ENCODE measurements around the gene SMAD3. TPM values are rescaled to one million over a fixed set of nuclear protein-coding genes. Genes with fewer than 3 reads are reported as not detected.

Gene SMAD3
- total and polyA plus RNA-seq, 10 of the 15 experiments (the other 5 are each of a cell fraction or from before 2014, with no cell fraction given): 5.6 to 43.2 (median 16.0) TPM

DNA sequence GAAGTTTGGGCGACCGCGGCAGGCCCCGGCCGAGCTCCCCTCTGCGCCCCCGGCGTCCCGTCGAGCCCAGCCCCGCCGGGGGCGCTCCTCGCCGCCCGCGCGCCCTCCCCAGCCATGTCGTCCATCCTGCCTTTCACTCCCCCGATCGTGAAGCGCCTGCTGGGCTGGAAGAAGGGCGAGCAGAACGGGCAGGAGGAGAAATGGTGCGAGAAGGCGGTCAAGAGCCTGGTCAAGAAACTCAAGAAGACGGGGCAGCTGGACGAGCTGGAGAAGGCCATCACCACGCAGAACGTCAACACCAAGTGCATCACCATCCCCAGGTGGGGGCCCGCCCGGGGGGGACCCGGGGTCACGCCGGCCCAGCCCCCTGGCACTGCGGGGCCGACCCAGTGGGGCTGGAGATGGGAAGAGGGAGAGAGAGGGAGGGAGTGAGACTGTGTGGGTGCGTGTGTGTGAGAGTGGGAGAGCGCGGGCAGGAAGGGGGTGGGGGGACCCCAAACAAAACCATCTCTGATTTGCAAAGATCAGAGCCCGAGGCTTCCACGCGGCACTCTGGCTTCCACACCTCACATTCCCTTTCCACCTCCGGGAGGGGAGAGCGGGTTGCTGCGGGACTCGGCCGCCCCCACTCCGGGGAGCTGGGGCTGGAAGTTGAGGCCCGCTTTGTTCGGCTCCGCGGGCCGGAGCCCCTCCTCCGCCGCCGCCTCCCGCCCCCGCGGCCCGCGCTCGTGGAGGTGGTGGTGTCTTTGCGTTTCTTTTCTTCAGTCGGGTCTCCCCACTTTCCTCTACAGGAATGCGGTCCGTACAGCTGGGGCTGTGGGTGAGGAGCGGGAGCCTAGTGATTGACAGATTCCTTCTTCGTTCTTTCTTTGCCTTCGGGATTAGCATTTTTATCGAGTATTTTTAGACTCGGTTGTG is 898 bp downstream of the SMAD3 start:
- intact Hi-C loops (cut with micrococcal nuclease; ENCODE audit: unreplicated experiment): loop anchor here (5.0 kb wide), 2 partner anchors 176 to 236 kb away; no protein-coding TSS in a partner anchor
- Histone ChIP-seq H4K20me1 (ENCODE audit: control insufficient read depth, insufficient read depth) (peaks cover 2% of the 10 kb centered on the region; the same call in 1 of the 2 replicates), H3K36me3 (ENCODE audit: control insufficient read depth in 2 of 2, insufficient read depth in 2 of 2, low read length in 1 of 2) (peaks cover 0 to 16% of the 10 kb centered on the region in 2 experiments; a peak in 1 of 4 replicates), H3K9ac (ENCODE audit: control insufficient read depth, insufficient read depth, low read length) (peak overlapping the region; percentile 84), H3K9me3 (replicated peaks; ENCODE audit: control insufficient read depth, insufficient read depth, low read length) (no peaks in the 10 kb centered on the region), H2AFZ (ENCODE audit: control insufficient read depth, low read depth, low read length) (no peak overlapping the region), H3K79me2 (ENCODE audit: control insufficient read depth, insufficient read depth, low read length) (peaks cover 53% of the 10 kb centered on the region), H3K4me1 (ENCODE audit: control insufficient read depth, insufficient read depth, low read length) (peaks cover 25% of the 10 kb centered on the region), H3K4me3 (peak overlapping the region; percentile 80), H3K27ac (ENCODE audit: control insufficient read depth, insufficient read depth) (peak overlapping the region; percentile 78), H3K27me3 (replicated peaks in 1 of 2; ENCODE audit: control insufficient read depth in 2 of 2, insufficient read depth in 2 of 2, low read length in 1 of 2) (no peaks in the 10 kb centered on the region), H3K4me2 (ENCODE audit: control insufficient read depth, insufficient read depth) (peak overlapping the region; percentile 89)
- ChIA-PET SMC1A (ENCODE audit: uncharacterized antibody, unreplicated experiment) (interaction anchor here (0.8 to 9.8 kb wide), 6 partner anchors 14 to 36 kb away, joined by 3 to 192 read pairs (median 6); no protein-coding TSS in a partner anchor), POLR2A (interaction anchor here (1.4 to 7.6 kb wide), 4 partner anchors 15 to 37 kb away, joined by 5 to 69 read pairs (median 6); no protein-coding TSS in a partner anchor), CTCF (interaction anchor here (0.6 to 4.7 kb wide), 6 partner anchors 11 to 238 kb away, joined by 3 to 57 read pairs (median 3); no protein-coding TSS in a partner anchor), RAD21 (ENCODE audit: unreplicated experiment) (interaction anchor here (0.8 to 8.4 kb wide), 8 partner anchors 16 to 68 kb away, joined by 3 to 215 read pairs (median 6); no protein-coding TSS in a partner anchor)
- no TSS peak for BruUV-seq (replicated peaks)
- DNase-seq (ENCODE audit: low read depth, low spot score): no peak
- ATAC-seq: 0 out of 3 replicates have a peak, but pooled peaks have one; percentile 4
- in situ Hi-C loops (cut with MboI): no loop called here
- 1% methylated on average over 47 of the region's 72 CpGs for WGBS (ENCODE audit: insufficient coverage, insufficient replicate concordance, low lambda C conversion rate, missing lambda C conversion rate)
- FAIRE-seq: no peak
- TF ChIP-seq CBFB (IDR thresholded peaks at IDR 0.05; ENCODE audit: low read depth) (no peak), RAD51 (IDR thresholded peaks at IDR 0.05) (no peak), SMAD5 (IDR thresholded peaks at IDR 0.05; ENCODE audit: low read depth) (0 out of 2 replicates have a peak, but pooled peaks have one; percentile 7), POLR2AphosphoS5 (IDR thresholded peaks at IDR 0.05; ENCODE audit: low read length) (peak; percentile 52), BHLHE40 (IDR thresholded peaks at IDR 0.05; ENCODE audit: borderline replicate concordance in 1 of 2, low read depth in 2 of 2, low read length in 1 of 2) (no peak)
- TF ChIP-seq, protein P1, sequence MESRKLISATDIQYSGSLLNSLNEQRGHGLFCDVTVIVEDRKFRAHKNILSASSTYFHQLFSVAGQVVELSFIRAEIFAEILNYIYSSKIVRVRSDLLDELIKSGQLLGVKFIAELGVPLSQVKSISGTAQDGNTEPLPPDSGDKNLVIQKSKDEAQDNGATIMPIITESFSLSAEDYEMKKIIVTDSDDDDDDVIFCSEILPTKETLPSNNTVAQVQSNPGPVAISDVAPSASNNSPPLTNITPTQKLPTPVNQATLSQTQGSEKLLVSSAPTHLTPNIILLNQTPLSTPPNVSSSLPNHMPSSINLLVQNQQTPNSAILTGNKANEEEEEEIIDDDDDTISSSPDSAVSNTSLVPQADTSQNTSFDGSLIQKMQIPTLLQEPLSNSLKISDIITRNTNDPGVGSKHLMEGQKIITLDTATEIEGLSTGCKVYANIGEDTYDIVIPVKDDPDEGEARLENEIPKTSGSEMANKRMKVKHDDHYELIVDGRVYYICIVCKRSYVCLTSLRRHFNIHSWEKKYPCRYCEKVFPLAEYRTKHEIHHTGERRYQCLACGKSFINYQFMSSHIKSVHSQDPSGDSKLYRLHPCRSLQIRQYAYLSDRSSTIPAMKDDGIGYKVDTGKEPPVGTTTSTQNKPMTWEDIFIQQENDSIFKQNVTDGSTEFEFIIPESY (IDR thresholded peaks at IDR 0.05): no peak
- TF ChIP-seq, protein P2, sequence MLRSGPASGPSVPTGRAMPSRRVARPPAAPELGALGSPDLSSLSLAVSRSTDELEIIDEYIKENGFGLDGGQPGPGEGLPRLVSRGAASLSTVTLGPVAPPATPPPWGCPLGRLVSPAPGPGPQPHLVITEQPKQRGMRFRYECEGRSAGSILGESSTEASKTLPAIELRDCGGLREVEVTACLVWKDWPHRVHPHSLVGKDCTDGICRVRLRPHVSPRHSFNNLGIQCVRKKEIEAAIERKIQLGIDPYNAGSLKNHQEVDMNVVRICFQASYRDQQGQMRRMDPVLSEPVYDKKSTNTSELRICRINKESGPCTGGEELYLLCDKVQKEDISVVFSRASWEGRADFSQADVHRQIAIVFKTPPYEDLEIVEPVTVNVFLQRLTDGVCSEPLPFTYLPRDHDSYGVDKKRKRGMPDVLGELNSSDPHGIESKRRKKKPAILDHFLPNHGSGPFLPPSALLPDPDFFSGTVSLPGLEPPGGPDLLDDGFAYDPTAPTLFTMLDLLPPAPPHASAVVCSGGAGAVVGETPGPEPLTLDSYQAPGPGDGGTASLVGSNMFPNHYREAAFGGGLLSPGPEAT (IDR thresholded peaks at IDR 0.05; ENCODE audit: low read depth): no peak
- TF ChIP-seq, protein P3, sequence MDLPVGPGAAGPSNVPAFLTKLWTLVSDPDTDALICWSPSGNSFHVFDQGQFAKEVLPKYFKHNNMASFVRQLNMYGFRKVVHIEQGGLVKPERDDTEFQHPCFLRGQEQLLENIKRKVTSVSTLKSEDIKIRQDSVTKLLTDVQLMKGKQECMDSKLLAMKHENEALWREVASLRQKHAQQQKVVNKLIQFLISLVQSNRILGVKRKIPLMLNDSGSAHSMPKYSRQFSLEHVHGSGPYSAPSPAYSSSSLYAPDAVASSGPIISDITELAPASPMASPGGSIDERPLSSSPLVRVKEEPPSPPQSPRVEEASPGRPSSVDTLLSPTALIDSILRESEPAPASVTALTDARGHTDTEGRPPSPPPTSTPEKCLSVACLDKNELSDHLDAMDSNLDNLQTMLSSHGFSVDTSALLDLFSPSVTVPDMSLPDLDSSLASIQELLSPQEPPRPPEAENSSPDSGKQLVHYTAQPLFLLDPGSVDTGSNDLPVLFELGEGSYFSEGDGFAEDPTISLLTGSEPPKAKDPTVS (IDR thresholded peaks at IDR 0.05; ENCODE audit: low read depth, low read length): no peak
- TF ChIP-seq, protein P4, sequence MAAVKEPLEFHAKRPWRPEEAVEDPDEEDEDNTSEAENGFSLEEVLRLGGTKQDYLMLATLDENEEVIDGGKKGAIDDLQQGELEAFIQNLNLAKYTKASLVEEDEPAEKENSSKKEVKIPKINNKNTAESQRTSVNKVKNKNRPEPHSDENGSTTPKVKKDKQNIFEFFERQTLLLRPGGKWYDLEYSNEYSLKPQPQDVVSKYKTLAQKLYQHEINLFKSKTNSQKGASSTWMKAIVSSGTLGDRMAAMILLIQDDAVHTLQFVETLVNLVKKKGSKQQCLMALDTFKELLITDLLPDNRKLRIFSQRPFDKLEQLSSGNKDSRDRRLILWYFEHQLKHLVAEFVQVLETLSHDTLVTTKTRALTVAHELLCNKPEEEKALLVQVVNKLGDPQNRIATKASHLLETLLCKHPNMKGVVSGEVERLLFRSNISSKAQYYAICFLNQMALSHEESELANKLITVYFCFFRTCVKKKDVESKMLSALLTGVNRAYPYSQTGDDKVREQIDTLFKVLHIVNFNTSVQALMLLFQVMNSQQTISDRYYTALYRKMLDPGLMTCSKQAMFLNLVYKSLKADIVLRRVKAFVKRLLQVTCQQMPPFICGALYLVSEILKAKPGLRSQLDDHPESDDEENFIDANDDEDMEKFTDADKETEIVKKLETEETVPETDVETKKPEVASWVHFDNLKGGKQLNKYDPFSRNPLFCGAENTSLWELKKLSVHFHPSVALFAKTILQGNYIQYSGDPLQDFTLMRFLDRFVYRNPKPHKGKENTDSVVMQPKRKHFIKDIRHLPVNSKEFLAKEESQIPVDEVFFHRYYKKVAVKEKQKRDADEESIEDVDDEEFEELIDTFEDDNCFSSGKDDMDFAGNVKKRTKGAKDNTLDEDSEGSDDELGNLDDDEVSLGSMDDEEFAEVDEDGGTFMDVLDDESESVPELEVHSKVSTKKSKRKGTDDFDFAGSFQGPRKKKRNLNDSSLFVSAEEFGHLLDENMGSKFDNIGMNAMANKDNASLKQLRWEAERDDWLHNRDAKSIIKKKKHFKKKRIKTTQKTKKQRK (IDR thresholded peaks at IDR 0.05; ENCODE audit: low read depth, low read length): no peak
